ENCODE results near the gene POLR1C. TPM values are rescaled to one million over a fixed set of nuclear protein-coding genes. Genes with fewer than 3 reads are reported as not detected.
"Not testable (repeated sequence)": the region's sequence is repeated elsewhere in the genome, so short reads cannot be mapped to it uniquely, and the experiment has no call there.

The POLR1C gene
- total RNA-seq, 1 experiment from 2014 or later, result 75.4 TPM

DNA sequence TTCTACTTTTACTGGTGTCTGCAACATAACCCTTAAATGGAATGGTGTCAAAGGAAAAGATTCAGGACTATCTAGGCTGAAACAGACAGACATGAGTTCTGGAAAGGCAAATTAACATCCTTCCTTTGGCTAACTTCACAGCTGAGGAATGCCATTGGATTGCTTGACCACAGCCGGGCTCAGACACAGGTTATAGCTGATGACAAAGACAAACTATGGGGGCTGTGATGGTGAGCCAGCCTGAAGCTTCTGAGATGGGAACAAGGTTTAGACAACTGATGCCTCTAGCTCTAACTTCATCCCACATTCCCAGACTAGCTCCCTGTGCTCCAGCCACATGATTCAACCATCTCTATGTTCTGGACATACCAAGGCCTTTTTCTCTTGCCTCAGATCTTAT is 15.3 kb downstream of the POLR1C start:
- Histone ChIP-seq H3K27me3 (replicated peaks; ENCODE audit: insufficient read depth, low read depth, low read length, poor library complexity) (no peaks in the 10 kb centered on the region), H3K27ac (ENCODE audit: low read depth, low read length, poor library complexity, severe bottlenecking) (no peak overlapping the region), H3K36me3 (ENCODE audit: insufficient read depth, low read length, poor library complexity, severe bottlenecking) (peaks cover 64% of the 10 kb centered on the region), H3K4me1 (ENCODE audit: insufficient read depth, low read length, poor library complexity, severe bottlenecking) (no peaks in the 10 kb centered on the region), H3K9me3 (ENCODE audit: low read depth, low read length, poor library complexity, severe bottlenecking) (no peaks in the 10 kb centered on the region), H3K4me3 (ENCODE audit: low read depth, low read length, poor library complexity, severe bottlenecking) (no peak overlapping the region)
- no TSS peak for BruUV-seq (replicated peaks)
- ChIA-PET CTCF (no interaction called here), POLR2A (ENCODE audit: low non-redundant PET) (no interaction called here)
- intact Hi-C loops (cut with micrococcal nuclease; ENCODE audit: unreplicated experiment), result loop anchor here (5.0 kb wide), 1 partner anchor 40 kb away; no protein-coding TSS in a partner anchor
- TF ChIP-seq, protein P1, sequence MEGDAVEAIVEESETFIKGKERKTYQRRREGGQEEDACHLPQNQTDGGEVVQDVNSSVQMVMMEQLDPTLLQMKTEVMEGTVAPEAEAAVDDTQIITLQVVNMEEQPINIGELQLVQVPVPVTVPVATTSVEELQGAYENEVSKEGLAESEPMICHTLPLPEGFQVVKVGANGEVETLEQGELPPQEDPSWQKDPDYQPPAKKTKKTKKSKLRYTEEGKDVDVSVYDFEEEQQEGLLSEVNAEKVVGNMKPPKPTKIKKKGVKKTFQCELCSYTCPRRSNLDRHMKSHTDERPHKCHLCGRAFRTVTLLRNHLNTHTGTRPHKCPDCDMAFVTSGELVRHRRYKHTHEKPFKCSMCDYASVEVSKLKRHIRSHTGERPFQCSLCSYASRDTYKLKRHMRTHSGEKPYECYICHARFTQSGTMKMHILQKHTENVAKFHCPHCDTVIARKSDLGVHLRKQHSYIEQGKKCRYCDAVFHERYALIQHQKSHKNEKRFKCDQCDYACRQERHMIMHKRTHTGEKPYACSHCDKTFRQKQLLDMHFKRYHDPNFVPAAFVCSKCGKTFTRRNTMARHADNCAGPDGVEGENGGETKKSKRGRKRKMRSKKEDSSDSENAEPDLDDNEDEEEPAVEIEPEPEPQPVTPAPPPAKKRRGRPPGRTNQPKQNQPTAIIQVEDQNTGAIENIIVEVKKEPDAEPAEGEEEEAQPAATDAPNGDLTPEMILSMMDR (conservative IDR thresholded peaks at IDR 0.05; ENCODE audit: low read depth, low read length), result no peak
- no peak for TF ChIP-seq EZH2 (IDR thresholded peaks at IDR 0.05; ENCODE audit: borderline replicate concordance, low read depth, low read length, poor library complexity, severe bottlenecking)
- DNase-seq (ENCODE audit: low spot score), result no peak

DNA sequence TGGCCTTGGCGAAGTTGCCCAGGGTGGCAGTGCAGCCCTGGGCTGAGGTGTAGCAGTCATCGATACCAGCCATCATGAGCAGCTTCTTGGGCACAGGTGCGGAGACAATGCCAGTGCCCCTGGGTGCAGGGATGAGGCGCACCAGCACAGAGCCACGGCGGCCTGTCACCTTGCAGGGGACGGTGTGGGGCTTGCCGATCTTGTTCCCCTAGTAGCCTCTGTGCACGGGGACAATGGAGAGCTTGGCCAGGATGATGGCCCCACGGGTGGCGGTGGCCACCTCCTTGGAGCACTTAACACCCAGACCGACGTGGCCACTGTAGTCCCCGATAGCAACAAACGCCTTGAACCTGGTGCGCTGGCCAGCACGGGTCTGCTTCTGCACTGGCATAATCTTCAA is 22.1 kb downstream of the POLR1C start:
- peaks cover 46% of the 10 kb centered on the region for H3K36me3 ChIP-seq (ENCODE audit: insufficient read depth, low read length, poor library complexity, severe bottlenecking)
- intact Hi-C loops (cut with micrococcal nuclease; ENCODE audit: unreplicated experiment); BruUV-seq (replicated peaks); H3K4me3 ChIP-seq (ENCODE audit: low read depth, low read length, poor library complexity, severe bottlenecking); DNase-seq (ENCODE audit: low spot score); H3K27ac ChIP-seq (ENCODE audit: low read depth, low read length, poor library complexity, severe bottlenecking); POLR2A ChIA-PET (ENCODE audit: low non-redundant PET); H3K4me1 ChIP-seq (ENCODE audit: insufficient read depth, low read length, poor library complexity, severe bottlenecking); H3K27me3 ChIP-seq (replicated peaks; ENCODE audit: insufficient read depth, low read depth, low read length, poor library complexity); CTCF ChIA-PET; H3K9me3 ChIP-seq (ENCODE audit: low read depth, low read length, poor library complexity, severe bottlenecking): not testable (repeated sequence)

DNA sequence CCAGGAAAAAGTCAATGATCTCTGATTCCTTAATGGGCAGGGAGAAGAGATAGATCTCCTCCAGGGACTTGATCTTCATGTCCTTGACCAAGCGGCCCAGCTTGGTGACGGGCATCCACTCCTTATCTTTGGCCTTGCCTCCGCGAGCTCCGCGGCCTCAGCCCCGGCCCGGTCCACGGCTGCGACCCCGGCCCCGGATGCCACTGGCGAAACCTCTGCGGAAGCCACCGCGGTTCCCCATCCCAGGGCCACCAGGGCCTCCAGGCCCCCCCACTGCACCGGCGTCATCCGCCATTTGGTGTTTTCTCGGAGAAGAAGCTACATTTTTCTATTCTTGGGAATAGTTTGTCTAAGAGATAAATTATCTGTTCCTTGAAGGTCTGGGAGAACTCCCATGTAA is 22.5 kb downstream of the POLR1C start:
- H3K9me3 ChIP-seq (ENCODE audit: low read depth, low read length, poor library complexity, severe bottlenecking); BruUV-seq (replicated peaks); POLR2A ChIA-PET (ENCODE audit: low non-redundant PET); H3K4me1 ChIP-seq (ENCODE audit: insufficient read depth, low read length, poor library complexity, severe bottlenecking); H3K4me3 ChIP-seq (ENCODE audit: low read depth, low read length, poor library complexity, severe bottlenecking); CTCF ChIA-PET; intact Hi-C loops (cut with micrococcal nuclease; ENCODE audit: unreplicated experiment); H3K27me3 ChIP-seq (replicated peaks; ENCODE audit: insufficient read depth, low read depth, low read length, poor library complexity); DNase-seq (ENCODE audit: low spot score); H3K27ac ChIP-seq (ENCODE audit: low read depth, low read length, poor library complexity, severe bottlenecking): not testable (repeated sequence)
- H3K36me3 ChIP-seq (ENCODE audit: insufficient read depth, low read length, poor library complexity, severe bottlenecking), result peaks cover 49% of the 10 kb centered on the region

DNA sequence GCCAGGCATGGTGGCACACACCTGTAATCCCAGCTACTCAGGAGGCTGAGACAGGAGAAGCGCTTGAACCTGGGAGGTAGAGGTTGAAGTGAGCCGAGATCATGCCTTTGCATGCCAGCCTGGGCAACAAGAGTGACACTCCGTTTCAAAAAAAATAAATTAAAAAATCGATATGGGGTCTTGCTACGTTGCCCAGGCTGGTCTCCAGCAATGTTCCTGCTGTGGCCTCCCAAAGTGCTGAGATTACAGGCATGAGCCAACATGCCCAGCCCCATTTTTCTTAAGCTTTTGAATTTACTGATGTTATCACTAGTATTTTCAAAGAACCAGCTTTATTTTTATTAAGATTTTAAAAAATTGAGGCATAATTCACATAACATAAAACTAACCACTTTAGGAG is 23.6 kb downstream of the POLR1C start:
- Histone ChIP-seq H3K36me3 (ENCODE audit: insufficient read depth, low read length, poor library complexity, severe bottlenecking) (peaks cover 56% of the 10 kb centered on the region), H3K4me3 (ENCODE audit: low read depth, low read length, poor library complexity, severe bottlenecking) (no peak overlapping the region), H3K9me3 (ENCODE audit: low read depth, low read length, poor library complexity, severe bottlenecking) (no peaks in the 10 kb centered on the region), H3K4me1 (ENCODE audit: insufficient read depth, low read length, poor library complexity, severe bottlenecking) (no peaks in the 10 kb centered on the region), H3K27me3 (replicated peaks; ENCODE audit: insufficient read depth, low read depth, low read length, poor library complexity) (no peaks in the 10 kb centered on the region), H3K27ac (ENCODE audit: low read depth, low read length, poor library complexity, severe bottlenecking) (no peak overlapping the region)
- TF ChIP-seq, protein P1 (conservative IDR thresholded peaks at IDR 0.05; ENCODE audit: low read depth, low read length), result no peak
- no peak for TF ChIP-seq EZH2 (IDR thresholded peaks at IDR 0.05; ENCODE audit: borderline replicate concordance, low read depth, low read length, poor library complexity, severe bottlenecking)
- POLR2A ChIA-PET (ENCODE audit: low non-redundant PET), result no interaction called here
- intact Hi-C loops (cut with micrococcal nuclease; ENCODE audit: unreplicated experiment), result no loop called here
- DNase-seq (ENCODE audit: low spot score), result no peak
- CTCF ChIA-PET, result no interaction called here
- BruUV-seq (replicated peaks), result no TSS peak

All from A673 (cell line).